Measurements from ENCODE around the gene TAF5.
A peak's percentile ranks its signal among the peaks of the same experiment; 100 is the strongest.
"Not testable (repeated sequence)": the region's sequence is repeated elsewhere in the genome, so short reads cannot be mapped to it uniquely, and the experiment has no call there.

TAF5 gene

DNA sequence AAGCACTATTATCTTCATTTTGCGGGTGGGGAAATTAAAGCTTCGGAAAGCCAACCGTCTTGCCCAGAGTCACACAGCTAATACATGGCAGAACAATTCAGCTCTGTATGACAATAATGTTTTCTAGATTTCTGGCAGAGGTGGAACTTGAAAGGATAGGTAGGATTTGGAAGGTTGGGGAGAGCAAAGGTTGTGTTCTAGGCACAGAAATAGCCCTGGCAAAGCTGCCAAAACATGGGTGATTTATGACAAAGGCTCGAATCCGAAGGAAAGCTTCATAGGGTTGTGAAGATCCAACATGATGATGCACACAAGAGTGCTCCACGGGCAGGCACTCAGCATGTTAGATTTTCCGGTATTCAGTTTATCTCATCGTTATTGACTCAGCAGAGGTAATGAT is 47.8 kb downstream of the TAF5 start:
- DNase-seq, result no peak

GRCh38 chr10:103416436-103417147 is 48.8 kb downstream of the TAF5 start:
- DNase-seq, result peak; percentile 58

- DNase-seq, result not testable (repeated sequence)
Measured at GRCh38 chr10:103417148-103417469, 49.3 kb downstream of the TAF5 start.

DNA sequence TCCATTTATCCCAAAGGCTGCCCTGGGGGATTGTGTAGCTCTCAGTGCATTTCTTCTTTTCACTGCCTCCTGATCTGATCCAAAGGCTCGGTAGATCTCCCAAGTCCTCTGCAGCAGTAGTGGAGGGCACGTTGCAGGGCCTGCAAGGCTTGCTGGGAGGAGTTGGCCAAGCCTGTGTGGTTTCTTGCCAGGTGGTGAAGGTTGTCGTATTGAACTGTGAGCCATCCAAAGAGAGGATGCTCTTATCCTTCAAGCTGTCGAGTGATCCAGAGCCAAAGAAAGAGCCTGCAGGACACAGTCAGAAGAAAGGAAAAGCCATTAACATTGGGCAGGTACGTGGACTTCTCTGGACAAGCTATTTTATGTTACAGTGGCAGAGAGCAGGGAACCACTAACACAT is 49.8 kb downstream of the TAF5 start:
- no peak for DNase-seq

GRCh38 chr10:103419101-103419500 is 51.3 kb downstream of the TAF5 start:
- DNase-seq, result no peak

- DNase-seq, result no peak
Measured at GRCh38 chr10:103423748-103424147, 56.0 kb downstream of the TAF5 start.

DNA sequence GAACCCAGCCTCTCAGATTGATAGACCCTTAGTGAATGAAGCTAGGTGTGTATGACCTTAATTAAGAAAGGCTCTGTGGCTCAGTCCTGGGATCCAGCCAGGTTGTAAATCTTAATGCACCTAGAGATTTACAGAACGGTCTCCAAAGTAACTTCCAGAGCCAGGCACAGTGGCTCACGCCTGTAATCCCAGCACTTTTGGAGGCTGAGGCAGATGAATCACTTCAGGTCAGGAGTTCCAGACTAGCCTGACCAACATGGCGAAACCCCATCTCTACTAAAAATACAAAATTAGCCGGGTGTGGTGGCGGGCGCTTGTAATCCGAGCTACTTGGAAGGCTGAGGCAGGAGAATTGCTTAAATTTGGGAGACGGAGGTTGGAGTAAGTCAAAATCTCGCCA is 60.1 kb downstream of the TAF5 start:
- no peak for DNase-seq

- DNase-seq, result no peak
Measured at GRCh38 chr10:103428989-103429643, 61.3 kb downstream of the TAF5 start.

DNA sequence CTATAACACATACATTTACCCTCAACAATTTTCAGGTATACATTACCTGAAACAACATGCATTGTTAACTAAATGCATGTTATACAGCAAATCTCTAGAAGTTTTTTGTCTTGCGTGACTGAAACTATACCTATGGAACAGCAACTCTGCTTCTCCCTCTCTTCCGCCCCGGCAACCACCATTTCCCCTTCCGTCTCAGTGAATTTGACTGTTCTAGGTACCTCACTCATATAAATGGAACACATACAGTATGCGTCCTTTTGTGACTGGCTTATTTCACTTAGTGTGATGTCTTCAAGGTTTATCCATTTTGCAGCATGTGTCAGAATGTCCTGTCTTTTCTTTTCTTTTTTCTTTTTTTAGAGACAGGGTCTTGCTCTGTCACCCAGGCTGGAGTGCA is 61.9 kb downstream of the TAF5 start:
- no peak for DNase-seq

GRCh38 chr10:103431902-103432301 is 64.1 kb downstream of the TAF5 start:
- DNase-seq, result no peak

DNA sequence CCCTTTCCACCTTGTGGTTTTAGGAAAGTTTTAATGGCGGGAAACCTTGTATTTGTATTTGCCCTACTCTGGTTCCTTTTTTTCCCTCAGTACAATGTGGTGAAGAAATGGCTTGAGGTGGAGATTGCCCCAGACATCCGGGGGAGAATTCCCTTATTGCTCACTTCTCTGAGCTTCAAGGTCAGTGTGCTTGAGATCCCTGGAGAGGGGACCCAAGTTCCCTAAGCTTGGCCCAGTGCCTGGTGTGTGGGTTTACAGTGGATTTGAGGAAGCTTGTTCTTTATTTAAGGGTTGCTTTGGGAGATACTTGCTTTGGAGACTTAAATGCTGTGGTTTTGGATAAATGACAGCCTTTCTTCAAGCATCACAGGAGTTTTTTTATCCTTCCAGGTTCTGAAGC is 66.1 kb downstream of the TAF5 start:
- DNase-seq, result no peak
